ENCODE measurements around the gene SSBP3.

GRCh38 chr1:54212872-54213271 lies 193.3 kb downstream of the SSBP3 start:
- TF ChIP-seq CTCF (IDR thresholded peaks at IDR 0.05) (no peak), POLR2A (IDR thresholded peaks at IDR 0.05) (no peak)

All from body of pancreas (tissue), 4 donors.